ENCODE measurements around the gene ZCCHC14.
"Not testable (repeated sequence)": the region's sequence is repeated elsewhere in the genome, so short reads cannot be mapped to it uniquely, and the experiment has no call there.

The ZCCHC14 gene

DNA sequence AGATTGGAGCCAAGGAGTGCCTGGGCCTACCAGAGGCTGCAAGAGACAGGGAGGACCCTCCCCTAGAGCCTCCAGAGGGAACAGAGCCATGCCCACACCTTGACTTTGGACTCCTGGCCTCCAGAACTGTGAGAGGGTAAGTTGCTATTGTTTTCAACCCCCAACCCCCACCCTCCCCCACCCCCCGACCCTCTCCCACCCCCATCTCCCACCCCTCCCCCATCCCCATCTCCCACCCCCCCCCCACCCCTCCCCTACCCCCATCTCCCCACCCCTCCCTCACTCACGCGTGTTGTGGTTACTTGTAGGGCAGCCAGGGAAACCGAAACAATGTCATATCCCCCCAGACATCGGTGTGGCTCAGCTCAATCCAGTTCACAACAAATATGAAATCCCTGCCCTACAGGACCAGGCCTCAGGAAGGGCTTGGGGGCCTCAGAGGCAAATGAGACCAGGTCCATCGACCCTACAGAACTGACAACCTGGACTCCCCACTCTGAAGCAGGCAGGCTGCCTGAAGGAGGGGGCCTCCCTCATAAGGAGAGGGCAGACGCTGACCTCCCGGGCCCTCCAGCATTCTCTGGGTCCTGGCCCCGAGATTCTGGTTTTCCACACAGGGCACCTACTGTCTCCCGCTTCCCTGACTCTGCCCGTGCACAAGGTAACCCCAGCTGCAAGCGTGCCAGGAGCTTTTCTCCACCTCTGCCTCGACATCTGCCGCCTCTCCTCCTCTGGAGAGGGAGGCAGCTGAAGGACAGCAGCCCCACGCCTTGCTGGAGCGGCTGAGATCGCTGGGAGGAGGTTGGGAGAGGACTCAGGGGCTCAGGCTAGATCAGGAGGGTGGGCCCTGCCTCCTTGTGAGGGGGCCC lies 3.0 kb upstream of the ZCCHC14 start:
- DNase-seq: no peak

DNA sequence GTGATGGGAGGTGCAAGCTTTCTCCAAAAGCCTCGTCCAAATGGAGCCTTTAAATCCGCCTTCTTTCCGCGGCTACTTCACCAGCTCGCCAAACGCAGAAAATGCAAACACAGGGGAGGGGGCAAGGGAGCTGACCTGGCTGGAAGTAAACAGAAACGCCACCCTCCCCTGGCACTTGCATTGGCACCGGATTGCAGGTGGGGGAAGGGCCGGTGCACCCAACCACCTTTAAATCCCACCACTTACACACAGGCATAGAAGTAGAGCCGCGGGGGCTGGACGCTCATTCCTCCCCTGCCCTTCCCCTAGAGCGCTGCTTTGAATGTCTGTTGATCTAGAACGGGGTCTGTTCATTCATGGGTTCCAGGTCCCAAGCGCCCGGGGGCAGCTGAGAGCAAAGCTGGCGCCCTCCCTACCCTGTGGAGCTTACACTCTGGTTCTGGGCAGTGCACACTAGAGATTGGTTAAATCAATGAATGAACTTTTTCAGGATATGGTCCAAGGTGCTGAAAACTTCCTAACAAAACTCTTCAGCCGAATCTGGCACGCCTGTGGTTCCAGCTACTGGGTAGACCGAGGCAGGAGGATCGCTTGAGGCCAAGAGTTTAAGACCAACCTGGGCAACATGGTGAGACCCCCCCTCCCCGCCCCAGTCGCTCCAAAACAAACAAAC lies 920 bp upstream of the ZCCHC14 start:
- DNase-seq: no peak

DNA sequence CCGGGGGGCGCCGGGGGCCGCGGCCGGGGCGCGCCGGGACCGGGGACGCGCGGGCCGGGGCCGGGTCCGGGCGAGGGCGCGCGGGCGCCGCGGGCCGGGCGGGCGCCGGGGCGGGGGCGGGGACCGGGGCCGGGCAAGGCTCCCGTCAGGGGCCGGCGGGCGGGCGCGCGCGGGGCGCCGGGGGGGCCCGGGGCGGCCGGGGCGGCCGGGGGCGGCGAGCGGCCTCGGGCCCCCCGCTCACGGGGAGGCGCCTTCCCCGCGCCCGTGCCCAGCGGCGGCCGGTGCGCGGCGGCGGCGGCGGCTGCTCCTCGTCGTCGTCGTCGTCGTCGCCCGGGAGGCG lies 563 bp downstream of the ZCCHC14 start:
- no peak for DNase-seq

DNA sequence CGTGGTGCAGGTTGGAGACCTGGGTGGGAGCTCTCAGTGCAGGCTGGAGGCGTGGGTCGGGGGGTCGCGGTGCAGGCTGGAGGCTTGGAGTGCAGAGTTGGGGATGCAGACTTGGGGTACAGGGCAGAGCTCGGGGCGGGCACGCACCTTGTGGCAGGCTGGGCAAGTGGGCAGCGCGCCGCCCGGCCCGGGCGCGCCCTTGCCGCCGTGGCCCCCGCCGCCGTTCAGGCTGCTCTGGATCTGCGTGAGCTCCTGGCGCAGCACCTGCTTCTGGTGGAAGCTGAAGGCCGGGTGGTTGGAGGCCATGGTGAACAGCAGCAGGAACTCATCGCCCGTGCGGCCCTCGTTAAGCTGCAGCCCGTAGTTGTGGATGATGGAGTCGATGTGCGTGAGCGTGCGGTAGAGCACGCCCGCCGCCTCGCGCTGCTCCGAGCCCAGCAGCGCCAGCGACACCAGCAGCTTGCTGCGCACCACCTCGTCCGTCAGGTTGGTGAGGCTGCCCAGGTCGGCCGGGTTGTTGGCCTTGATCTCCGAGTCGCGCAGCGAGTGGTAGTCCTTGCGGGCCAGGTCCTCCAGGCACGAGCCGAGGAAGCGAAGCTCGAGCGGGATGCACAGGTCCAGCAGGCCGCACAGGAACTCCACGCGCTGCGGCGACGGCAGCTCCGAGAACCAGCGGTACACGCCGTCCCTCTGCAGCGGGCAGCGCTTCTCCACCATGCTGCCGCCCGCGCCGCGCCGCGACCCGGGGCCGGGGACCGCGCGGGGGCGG lies 1.1 kb downstream of the ZCCHC14 start:
- no peak for DNase-seq

DNA sequence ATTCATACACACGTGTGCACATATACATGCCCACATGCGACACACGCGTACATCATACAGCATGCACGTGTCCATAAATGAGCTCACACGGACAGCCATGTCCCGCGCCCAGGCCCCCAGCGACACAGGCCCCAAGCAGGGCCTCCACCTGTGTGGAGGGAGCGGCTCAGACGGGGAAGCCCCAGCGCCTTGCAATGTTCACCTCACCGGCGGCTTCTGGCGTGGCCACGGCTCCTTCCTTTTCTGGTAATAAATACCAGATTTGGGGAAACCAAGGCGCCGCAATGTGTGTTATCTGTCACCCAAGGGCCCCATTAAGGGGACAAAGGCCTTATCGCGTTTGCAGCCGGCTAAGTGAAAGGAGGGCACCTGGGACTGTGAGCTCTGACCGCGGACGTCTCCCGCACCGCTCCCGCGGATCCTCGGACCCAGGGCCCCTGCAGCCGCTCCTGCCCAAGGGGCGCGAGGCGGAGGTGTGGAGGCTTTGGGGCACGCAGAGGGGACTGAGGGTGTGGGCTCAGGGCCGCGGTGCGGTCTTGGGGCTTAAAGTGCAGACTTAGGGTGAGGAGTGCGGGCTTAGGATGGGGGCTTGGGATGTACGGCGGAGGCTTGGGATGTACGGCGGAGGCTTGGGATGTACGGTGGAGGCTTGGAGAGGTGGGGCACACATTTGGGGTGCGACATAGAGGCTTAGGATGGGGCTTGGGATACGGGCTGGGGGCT lies 1.9 kb downstream of the ZCCHC14 start:
- not testable (repeated sequence) for DNase-seq

DNA sequence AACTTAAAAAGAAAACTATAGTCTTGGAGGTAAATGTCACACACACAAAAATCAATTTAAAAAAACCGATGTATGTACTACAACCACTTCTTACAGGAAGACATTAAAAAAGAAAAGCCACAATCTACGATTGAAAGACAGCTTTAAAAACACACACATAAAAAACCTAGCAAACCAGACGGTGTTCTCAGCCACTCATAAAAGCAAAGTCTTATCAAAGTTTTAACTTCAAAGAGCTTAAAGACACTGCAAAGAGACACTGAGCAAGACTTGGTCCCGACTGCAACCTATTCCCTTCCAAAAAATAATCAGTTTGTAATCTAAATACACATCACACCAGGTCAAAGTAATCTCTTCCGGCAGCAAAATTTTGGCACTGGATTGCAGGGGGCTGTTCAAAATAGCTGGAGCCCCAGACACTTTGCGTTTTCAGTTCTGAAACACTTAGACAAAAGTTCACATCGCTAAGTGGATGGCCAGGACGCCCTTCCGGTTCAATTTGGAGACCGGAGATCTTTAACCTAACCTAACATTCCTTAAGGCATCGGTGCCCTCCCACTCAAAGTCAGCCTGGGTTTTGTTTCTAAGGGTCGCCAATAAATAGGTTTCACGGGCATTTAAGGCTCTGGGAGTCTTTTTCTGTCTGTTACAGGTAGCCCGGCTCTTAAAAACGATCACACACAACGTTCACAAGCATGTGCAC lies 2.6 kb downstream of the ZCCHC14 start:
- no peak for DNase-seq

DNA sequence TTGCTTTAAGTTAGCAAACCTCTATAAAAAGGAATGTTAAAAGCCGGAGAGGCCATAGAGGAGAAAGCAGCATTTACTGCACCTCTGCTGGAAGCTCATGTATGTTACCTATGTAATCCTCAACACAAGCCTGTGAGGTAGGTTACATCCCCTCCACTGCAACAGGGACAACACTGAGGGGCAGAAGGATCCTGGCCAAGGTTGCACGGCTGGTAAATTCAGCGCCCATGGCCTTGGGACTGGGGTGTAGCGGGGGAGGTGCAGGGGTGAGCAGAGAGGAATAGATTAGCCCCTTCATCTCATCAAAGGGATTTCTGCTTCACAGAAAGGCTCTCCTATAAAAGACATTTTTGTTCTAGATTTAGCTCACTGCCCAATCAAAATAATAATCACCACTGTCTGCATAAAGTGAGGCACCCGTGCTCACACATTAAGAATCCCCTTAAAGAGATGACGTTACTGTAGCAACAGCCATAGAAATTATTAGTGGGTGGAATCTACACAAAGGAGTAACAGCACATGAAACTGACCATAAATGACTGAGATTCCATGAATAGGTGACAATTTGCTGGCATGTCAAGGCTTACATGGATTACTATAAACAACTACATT lies 3.3 kb downstream of the ZCCHC14 start:
- DNase-seq: no peak

DNA sequence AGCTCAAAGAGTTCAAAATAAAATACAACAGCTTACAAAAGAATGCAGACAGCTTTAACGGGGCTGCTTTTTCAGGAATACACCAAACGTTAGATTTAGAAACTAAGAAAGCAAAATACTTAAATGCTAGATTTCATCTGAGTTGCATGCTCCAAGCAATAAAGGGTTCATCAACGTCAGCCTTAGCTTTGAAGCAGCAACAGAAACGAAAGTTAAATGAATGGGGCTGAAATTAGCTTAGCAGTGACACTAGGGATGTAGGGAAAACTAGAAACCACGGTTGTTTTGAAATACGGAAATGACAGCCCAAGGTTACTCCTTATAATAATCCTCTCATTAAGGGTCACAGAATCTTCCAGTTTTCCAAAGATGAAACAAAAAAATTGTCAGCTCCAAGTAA lies 3.9 kb downstream of the ZCCHC14 start:
- DNase-seq: not testable (repeated sequence)

DNA sequence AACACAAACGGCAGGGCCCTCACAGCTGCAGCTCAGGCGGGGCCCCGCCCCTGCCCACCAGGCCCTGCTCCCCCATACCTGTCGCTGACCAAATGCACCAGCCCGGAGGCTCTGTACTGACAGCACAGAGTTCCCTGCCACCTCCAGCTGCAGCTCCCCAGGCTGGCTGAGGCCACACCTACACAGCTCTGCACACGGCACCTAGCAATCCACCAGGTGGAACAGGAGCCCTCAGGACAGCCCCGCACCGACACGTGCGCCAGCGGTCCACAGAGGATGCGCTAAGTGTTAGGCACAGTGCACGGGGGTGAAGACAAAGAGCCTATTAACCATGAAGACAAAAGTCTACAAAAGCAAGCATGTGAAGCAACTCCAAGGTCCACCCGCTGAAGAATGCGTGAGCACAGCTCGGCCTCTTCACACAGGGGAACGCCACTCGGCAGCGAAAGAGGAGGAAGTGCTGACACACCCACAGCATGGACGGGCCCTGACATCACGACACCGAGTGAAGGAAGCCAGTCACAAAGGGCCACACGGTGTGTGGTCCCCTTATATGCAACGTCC lies 5.4 kb downstream of the ZCCHC14 start:
- DNase-seq: peak; percentile 78

DNA sequence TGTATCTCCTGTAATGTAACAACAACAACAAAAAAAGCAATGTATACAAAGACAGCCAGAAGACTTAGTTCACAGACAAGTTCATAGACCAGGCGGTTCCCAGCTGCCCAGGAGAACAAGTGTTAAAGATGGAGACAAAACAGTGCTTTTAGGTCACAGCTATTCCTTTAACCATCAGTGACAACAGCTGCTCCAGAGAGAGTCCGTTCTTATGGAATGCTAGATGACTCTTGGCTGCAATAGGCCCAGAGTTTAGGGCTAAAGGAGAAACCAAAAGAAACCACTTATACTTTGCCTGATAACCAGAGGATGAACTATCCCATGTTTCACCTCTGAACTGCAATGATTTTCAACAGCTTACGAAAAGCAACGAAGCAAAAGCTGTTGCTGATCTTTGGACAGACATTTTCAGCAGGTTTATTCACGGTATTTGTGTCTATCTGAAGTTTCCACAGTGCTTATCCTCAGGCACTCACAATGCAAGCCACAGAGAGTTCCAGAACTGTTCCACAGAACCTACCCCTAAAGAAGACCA lies 6.0 kb downstream of the ZCCHC14 start:
- no peak for DNase-seq

DNA sequence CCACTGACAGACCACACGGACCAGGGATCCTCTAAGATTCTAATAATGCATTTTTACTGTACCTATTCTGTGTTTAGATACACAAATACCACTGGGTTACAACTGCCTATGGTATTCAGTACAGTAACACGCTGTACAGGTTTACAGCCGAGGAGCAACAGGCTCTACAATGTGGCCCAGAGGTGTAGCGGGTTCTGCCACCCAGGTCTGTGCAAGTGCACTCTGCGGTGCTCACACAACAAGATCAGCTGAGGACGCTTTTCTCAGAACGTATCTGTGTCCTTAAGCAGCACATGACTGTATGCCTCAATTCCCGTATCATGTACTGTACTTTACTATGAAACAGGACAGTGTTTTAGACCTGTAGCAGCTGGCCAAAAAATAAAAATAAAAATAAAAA lies 6.5 kb downstream of the ZCCHC14 start:
- no peak for DNase-seq

DNA sequence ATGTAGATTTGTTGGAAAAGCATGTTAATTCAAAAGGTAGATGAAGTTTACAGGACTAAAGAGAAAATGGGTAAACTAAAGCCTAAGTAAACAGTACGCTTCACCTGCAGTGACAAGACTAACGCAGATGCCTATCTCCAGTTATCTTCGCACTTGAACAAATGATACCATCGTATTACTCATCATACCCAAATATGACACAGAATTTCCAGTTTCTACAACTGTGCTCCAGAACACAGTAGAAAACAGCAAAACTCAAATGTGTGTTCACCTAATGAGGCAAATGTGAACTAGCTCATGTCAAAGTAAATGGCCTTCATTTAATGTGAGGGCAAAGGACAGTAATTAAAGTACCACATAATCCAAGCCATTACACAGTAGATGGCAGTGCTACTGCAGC lies 7.0 kb downstream of the ZCCHC14 start:
- DNase-seq: not testable (repeated sequence)

DNA sequence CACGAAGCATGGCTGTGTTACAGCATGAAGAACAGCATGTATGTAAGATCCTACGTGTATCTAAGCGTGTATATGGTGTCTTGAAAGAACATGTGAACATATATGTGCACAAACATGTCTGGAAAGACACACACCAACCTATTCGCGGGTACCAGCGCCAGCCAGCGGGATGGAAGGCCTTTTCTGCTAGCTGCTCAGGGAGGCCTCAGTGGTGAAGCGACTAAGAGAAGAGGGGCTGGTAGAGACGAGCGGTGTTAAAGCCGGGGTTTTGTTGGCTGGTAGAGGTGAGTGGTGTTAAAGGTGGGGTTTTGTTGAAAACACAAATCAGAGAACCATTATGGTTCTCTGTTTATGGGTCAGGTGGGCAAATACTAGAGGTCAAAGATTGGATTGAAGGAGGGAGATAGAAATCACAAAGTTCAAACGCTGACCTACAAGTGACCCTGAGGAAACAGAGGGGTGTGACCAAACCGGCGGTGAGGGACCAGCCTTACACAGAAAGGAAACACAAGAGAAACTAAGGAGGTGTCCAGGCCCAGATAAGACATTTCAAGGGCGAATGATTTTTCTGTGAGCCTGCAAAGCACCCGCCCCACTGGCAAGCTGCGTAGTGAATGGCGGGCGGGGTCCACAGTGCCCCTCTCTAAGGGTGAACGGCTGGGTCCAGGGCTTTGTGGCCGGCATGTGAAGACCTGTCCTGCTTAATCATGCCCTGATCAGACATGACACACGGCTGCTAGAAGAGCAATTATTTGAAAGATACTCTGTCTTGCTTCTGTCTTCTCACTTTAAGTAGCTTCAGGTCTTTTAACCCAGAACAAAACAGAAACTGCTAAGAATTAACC lies 8.1 kb downstream of the ZCCHC14 start:
- no peak for DNase-seq

DNA sequence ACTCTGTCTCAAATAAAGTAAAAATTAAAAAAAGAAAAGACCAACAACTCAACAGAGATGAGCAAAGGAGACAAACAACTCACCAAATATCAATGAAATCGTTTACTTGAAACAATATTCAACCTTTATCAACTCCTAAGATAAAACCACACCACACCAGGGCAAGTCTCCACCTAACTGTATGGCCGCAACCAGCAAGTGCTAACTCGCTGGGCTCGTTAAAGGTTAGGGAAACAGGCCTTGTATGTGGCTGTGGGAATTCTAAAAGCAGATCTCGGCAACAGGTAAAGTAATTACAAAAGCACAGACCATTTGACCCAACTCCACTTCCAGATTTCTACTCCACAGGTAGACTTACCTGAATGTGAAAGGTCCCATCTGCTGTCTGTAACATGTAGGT lies 9.3 kb downstream of the ZCCHC14 start:
- DNase-seq: no peak

DNA sequence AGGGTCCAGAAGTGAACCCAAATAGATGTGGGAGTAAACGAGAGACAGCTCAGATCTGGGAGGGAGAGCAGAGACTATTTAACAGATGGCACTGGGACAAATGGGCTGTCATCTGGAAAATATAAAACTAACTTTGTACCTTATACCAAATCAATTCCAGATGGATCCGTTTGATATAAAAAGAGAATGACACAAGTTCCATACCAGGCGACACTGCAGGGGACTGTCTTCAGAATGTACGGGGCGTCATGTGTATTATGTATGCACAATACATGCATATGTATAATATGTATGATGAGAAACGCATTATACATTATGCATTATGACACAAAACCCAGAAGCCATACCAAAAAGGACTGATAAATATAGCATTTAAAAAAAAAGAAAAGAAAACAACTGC lies 10.2 kb downstream of the ZCCHC14 start:
- DNase-seq: not testable (repeated sequence)

DNA sequence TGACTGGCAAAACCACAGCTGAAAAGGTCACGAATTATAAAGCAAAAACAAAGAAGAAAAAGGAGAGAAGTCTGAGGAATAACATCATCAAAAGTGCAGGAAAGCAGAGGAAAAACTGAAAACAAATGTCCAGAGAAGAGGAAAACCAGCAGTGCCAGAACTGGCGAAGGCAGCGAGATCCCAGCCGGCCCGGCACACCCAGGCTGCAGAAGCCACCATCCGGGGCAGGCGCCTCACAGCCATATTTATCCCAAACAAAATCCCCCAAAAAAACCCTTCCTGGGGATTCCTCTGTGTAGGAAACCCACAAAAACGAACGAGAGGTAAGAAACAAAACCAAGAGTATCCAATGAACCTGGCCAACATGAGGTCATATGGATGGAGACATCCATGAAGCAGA lies 10.6 kb downstream of the ZCCHC14 start:
- DNase-seq: no peak

DNA sequence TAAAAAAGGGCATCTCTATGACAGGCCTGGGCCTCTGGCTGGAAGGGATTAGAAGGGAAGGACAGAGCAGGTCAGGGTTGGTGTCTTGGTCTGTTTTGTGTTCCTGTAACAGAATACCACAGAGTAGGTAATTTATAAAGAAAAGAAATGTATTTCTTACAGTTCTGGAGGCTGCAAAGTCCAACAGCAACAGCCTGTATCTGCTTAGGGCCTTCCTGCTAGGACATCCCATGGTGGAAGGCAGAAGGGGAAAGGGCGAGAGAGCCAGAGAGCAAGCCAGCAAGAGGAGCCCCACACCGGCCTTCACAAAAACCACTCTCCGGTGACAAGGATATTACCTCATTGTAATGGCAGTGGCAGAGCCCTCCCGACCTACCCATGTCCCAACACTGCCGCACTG lies 11.1 kb downstream of the ZCCHC14 start:
- DNase-seq: not testable (repeated sequence)

DNA sequence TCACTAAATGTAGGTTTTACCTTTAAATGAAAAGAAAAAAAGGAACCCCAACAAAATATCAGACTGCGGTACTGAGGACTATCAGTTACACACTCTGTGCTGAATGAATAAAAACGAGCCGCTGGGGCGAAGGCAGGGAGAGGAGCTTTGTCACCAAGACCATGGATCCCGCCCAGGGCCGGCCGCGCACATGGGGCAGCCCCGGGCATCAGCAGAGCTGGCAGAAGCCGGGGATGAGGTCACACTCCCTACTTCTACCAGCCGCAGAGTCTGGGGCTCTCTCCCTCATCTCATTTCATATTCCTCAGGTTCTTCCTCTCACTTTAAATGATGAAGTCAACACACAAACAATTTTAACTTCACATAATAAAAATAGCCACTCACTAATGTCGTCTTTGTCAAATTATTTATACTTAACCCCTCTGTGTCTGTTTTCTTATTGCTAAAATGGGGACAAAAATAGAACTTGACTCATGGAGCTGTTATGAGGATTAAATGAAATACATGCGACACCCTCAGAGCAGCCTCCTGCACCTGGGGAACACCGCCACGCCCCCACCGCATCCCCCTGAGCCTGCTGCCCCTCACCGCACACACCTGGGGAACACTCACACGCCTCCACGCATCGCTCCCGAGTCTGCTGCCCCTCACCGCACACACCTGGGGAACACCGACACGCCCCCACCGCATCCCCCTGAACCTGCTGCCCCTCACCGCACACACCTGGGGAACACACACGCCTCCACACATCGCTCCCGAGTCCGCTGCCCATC lies 15.4 kb downstream of the ZCCHC14 start:
- DNase-seq: not testable (repeated sequence)

DNA sequence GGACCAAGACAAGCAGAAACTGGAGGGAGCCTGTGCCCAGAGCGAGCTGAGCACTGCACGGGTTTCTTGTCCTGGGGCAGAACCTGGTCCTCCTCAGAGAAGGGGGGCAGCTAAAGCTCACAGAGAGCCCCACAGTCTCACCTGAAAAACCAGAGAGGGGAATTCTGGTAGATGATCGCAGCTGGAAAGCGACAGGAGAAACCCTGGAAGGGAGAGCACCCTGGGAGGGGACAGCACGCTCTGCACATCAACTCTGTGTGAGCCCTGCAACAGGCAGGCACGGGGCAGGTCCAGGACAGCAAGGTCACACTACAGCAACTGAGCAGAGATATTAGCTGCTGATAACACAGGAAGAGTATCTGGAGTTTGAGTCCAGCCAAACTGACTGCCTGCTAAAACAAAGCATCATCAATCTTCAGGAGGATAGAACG lies 18.2 kb downstream of the ZCCHC14 start:
- DNase-seq: no peak

DNA sequence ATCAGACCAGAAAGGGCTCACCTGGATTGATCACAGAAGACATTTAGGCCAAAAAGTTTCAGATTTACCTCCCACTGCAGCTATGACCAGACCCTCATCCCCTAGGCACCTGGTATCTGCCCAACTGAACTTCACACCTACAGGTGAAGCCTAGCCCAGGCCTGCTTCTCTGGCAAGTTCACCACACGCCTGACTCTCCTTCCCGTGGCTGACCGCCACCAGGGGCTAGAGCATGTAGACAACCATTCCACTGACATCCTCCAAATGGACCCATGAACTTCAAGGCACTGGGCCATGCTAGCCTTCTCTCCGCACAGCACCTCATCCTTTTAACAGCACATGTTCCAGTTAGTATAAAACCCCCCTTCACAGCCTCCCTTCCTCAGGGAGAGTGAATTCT lies 18.8 kb downstream of the ZCCHC14 start:
- DNase-seq: no peak

Data from NCI-H345 (cell line).